GM18909 (cell line): ENCODE measurements around the gene AMIGO1.
"Not testable (repeated sequence)": the region's sequence is repeated elsewhere in the genome, so short reads cannot be mapped to it uniquely, and the experiment has no call there.

Experiments used
- ATAC-seq: cut with Tn5 transposase; IDR thresholded peaks from one replicate; pipeline ENCODE4 v1.9.1; 2021; ENCODE audit warnings: mild to moderate bottlenecking; ENCODE audit not compliant: unreplicated experiment, poor library complexity

AMIGO1 gene

DNA sequence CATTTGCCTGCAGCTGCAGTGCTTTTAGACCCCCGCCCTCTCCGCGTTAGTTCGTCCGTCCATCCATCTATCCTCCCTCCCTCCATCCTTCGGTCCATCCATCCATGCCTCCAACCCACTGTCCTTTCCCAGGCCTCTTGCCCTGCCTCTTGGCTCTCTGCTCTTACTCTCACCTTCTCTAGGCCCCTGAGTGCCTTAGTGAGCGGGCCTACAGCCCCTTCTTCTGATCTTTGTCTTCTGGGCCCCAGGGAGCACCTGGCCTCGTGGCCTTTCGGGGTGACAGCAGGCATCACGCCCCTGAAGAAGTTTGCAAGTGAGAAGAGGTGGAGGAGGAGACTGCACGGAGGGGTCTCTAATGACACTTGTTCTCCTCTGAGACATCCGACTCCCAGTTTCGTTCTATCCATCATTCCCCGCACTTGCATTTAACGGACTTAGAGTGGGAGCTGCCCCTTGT, 25.0 kb downstream of the AMIGO1 start:
- ATAC-seq, result no peak

- ATAC-seq, result peak; percentile 75
These were observed 25.6 kb downstream of the AMIGO1 start, which contains the start of gene ATXN7L2 for GRCh38 chr1:109483672-109484518. ATXN7L2 (plus strand) TSS chr1:109483905; CDS start chr1:109483954, 49 bp downstream.

DNA sequence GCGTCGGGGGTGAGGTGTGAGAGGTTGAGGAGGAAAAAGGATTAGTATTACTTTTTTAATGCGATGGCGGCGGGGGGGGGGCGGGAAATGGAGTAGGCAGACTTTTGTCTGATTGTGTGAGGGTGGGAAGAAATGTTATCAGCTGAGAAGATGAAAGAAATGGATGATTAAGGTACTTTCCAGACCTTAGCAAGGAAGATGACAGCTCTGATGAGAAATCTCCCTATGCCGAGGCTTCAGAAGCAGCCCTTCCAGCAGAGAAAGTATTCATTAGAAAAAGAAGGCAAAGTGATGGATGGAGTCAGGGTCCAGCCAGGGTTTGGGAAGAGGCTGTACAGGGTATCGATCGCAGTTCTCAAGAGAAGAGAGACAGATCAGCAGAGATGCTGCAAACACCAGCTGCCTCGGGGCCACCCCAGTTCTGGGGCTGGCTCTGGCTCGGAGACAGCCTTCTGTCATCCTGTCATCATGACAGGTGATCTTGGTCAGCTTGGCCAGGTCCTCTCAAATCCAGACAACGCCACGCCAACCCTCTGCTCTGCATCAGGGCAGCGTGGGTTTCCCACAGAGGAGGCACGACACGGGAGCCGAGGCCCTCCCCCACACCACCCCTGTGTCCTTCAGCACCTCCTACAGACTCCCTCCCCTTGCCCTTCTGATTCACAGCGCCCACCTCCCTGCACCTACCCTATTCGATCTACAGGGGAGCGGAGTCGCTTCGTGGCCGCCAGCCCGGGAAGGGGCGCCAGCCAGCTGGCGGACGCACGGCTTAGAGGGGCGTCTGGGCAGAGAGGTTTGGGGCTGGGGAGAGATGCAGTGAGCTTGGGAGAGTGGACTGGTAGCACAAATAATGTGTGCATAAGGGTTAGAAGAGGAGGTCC, 26.5 kb downstream of the AMIGO1 start:
- ATAC-seq, result peak; percentile 23

- no peak for ATAC-seq
These were observed 27.3 kb downstream of the AMIGO1 start for GRCh38 chr1:109482242-109482641.

GRCh38 chr1:109481646-109482045, 27.9 kb downstream of the AMIGO1 start:
- ATAC-seq, result no peak

DNA sequence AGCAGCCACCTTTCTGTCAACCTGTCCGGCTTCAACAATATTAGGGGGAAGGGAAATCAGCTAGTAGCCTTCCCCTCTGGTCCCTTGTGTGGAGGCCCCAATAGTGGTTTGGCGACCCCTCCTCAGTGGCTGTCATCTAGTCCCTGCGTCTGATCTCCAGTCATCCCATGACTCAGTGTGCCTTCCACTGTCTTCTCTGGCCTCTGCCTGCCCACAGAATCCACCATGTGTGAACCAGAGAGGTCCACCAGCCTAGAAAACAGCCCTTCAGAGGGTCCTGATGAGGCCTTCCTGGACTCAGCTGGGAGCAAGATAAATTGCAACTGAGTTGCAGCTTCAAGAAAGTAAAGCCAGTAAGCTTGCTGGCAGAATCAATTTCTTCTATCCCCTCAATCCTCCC, 29.6 kb downstream of the AMIGO1 start:
- ATAC-seq, result no peak

GRCh38 chr1:109479311-109479710, 30.2 kb downstream of the AMIGO1 start:
- no peak for ATAC-seq

GRCh38 chr1:109478806-109479205, 30.7 kb downstream of the AMIGO1 start:
- ATAC-seq, result no peak

DNA sequence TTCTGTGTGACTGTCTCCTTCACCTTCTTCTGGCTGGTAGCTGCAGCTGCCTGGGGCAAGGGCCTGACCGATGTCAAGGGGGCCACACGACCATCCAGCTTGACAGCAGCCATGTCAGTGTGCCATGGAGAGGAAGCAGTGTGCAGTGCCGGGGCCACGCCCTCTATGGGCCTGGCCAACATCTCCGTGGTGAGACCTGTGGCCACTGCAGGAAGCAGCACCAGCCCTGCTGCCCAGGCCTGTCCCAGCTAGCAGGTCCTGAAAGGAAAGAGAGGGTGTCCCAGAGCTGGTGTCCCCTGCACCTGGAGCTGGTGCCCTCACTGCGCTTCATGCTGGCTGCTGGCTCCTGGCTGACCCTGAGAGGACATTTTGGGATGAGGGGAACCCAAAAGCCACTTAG, 31.7 kb downstream of the AMIGO1 start:
- ATAC-seq, result no peak

- no peak for ATAC-seq
These were observed 32.7 kb downstream of the AMIGO1 start for GRCh38 chr1:109476825-109477224.

- ATAC-seq, result no peak
These were observed 34.3 kb downstream of the AMIGO1 start for GRCh38 chr1:109475261-109475660.

GRCh38 chr1:109474697-109475096, 34.8 kb downstream of the AMIGO1 start:
- no peak for ATAC-seq

DNA sequence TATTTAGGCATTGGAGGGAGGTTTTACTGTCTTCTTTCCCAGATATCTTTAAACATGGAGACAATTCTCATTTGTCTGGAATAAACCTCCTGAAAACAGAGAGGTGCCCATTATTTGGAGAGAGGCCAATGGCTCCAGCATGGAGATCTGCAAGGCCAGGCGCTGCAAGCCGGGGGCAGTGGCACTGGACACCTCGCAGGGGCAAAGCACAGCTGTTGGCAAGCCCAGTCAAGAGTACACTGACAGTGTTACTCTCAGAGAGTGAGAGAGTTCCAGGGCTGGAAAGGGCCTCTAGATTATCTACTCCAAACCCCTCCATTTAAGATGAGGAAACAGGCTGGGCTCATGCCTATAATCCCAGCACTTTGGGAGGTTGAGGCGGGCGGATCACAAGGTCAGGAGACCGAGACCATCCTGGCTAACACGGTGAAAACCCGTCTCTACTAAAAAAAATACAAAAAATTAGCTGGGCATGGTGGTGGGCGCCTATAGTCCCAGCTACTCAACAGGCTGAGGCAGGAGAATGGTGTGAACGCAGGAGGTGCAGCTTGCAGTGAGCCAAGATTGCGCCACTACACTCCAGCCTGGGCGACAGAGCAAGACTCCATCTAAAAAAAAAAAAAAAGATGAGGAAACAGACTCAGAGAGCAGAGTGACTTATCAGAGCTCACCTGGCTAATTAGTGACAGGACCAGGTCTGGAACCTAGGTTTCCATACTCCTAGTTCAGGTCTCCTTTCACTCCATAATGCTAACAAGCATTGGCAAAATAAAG, 36.1 kb downstream of the AMIGO1 start:
- ATAC-seq, result not testable (repeated sequence)

GRCh38 chr1:109472779-109473178, 36.7 kb downstream of the AMIGO1 start:
- no peak for ATAC-seq

DNA sequence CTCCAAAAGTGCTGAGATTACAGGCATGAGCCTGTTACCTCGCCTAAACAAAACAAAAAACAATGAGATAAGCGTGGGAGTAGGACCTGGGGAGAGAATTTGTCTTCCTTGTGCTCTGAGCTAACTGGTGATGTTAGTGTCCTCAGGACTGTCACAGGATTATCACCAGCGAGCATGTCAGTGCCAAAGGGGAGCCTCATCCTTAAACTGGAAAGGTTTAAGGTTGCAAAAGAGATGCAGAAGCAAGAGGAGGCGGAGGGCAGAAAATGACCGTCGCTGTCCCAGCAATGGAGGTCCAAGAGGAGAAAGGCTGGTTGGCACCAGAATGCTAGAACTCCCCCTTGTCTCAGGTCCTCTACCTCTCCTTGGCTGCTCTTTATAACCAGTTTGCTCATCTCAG, 39.3 kb downstream of the AMIGO1 start:
- no peak for ATAC-seq

DNA sequence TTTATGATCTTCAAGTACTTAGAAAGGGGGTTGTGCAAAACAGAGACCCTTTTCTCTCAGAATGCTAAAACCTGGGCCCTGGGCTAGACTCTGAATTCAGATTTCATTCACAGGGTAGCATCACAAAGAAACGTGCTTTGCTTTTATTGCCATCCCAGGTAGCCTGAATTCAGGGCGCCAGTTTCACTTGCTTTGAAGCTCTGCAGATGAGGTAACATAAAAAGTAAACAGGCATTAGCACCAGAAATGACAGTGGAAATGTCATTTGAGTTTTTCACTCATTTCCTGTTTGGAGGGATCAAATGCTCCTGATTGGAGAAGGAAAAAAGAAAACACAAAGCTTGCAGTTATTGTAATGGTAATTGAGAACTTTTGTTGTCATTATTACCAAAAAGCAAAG, 40.6 kb downstream of the AMIGO1 start:
- ATAC-seq, result no peak

DNA sequence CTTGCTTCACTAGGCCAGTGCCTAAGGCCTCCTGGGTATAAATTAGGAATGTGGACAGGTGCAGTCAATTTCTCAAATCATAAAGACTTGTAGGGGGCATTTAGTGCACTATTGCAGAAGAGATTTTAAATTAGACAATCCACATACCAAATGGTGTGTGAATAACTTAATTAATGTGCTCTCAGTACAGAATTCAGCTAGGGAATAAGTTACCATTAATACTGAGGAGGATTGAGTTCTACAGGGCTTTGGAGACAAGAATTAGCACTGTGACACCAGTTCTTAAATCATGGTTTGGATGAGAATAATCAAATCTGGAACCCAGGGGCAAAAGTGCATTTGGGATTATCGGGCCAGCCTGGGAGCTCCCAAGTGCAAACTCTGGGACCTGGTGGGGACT, 41.5 kb downstream of the AMIGO1 start:
- ATAC-seq, result no peak

GRCh38 chr1:109467301-109467777, 42.2 kb downstream of the AMIGO1 start:
- ATAC-seq, result no peak

- ATAC-seq, result no peak
These were observed 42.9 kb downstream of the AMIGO1 start, which contains the start of gene SYPL2 for GRCh38 chr1:109466452-109467300. SYPL2 (plus strand) TSS chr1:109466546; CDS start chr1:109466844, 298 bp downstream.
